Ishikawa (cell line): ENCODE data around the gene POLR1E.

Experiments used
- CEBPB ChIP-seq: IDR thresholded peaks from 2 replicates; pipeline ENCODE4 v1.6.1; 2012
- CREB1 ChIP-seq: IDR thresholded peaks from 2 replicates; pipeline ENCODE4 v1.6.1; 2012; ENCODE audit warnings: low read depth
- EGR1 ChIP-seq: IDR thresholded peaks from 2 replicates; pipeline ENCODE4 v1.6.1; 2012
- EP300 ChIP-seq: IDR thresholded peaks from 2 replicates; pipeline ENCODE4 v1.6.1; 2012; ENCODE audit warnings: borderline replicate concordance
- FOXM1 ChIP-seq: IDR thresholded peaks from 2 replicates; pipeline ENCODE4 v1.6.1; 2012; ENCODE audit warnings: low read depth, borderline replicate concordance
- MAX ChIP-seq: IDR thresholded peaks from 2 replicates; pipeline ENCODE4 v1.6.1; 2012
- NFIC ChIP-seq: IDR thresholded peaks from 2 replicates; pipeline ENCODE4 v1.6.1; 2012
- RAD21 ChIP-seq: IDR thresholded peaks from 2 replicates; pipeline ENCODE4 v1.6.1; 2012; ENCODE audit warnings: low read depth
- REST ChIP-seq: IDR thresholded peaks from 2 replicates; pipeline ENCODE4 v1.6.1; 2012; ENCODE audit warnings: low read depth, mild to moderate bottlenecking
- TAF1 ChIP-seq: IDR thresholded peaks from 2 replicates; pipeline ENCODE4 v1.6.1; 2012; ENCODE audit warnings: low read depth, mild to moderate bottlenecking
- TCF12 ChIP-seq: IDR thresholded peaks from 2 replicates; pipeline ENCODE4 v1.6.1; 2012; ENCODE audit warnings: low read depth
- TEAD4 ChIP-seq: IDR thresholded peaks from 2 replicates; pipeline ENCODE4 v1.6.1; 2012
- USF1 ChIP-seq: IDR thresholded peaks from 2 replicates; pipeline ENCODE4 v1.6.1; 2012
- YY1 ChIP-seq: IDR thresholded peaks from 2 replicates; pipeline ENCODE4 v1.6.1; 2012; ENCODE audit warnings: low read depth
- ZBTB7A ChIP-seq: IDR thresholded peaks from 2 replicates; pipeline ENCODE4 v1.6.1; 2012; ENCODE audit warnings: low read depth

The POLR1E gene

GRCh38 chr9:37449862-37450632 is 35.7 kb upstream of the POLR1E start:
- TF ChIP-seq CEBPB, result no peak
- no peak for TF ChIP-seq TAF1
- no peak for TF ChIP-seq RAD21
- TF ChIP-seq TCF12, result no peak

- TF ChIP-seq EGR1 (no peak), NFIC (no peak), FOXM1 (no peak), USF1 (no peak), ZBTB7A (no peak), YY1 (no peak)
These were observed 34.1 kb upstream of the POLR1E start for GRCh38 chr9:37451628-37452027.

GRCh38 chr9:37452611-37453010 is 33.1 kb upstream of the POLR1E start:
- TF ChIP-seq TAF1, result no peak
- no peak for TF ChIP-seq TCF12
- no peak for TF ChIP-seq NFIC
- no peak for TF ChIP-seq MAX
- TF ChIP-seq TEAD4, result no peak
- TF ChIP-seq CREB1, result no peak
- no peak for TF ChIP-seq ZBTB7A
- TF ChIP-seq RAD21, result no peak
- TF ChIP-seq YY1, result no peak

- peak; percentile 86 for TF ChIP-seq NFIC
- TF ChIP-seq USF1, result no peak
These were observed 31.9 kb upstream of the POLR1E start for GRCh38 chr9:37453827-37454226.

- TF ChIP-seq EGR1 (no peak), CREB1 (no peak), REST (no peak), CEBPB (no peak), USF1 (no peak), TEAD4 (no peak)
These were observed 31.5 kb upstream of the POLR1E start for GRCh38 chr9:37454238-37454637.

- TF ChIP-seq CEBPB (no peak), MAX (no peak)
These were observed 29.7 kb upstream of the POLR1E start for GRCh38 chr9:37455884-37456647.

GRCh38 chr9:37456817-37457216 is 28.9 kb upstream of the POLR1E start:
- TF ChIP-seq TCF12 (no peak), RAD21 (no peak), NFIC (no peak), CEBPB (no peak), EP300 (no peak), EGR1 (no peak), CREB1 (no peak), YY1 (no peak), TAF1 (no peak), ZBTB7A (no peak), REST (no peak)
